ENCODE results near the gene CD96.

GRCh38 chr3:111617406-111617805 is 75.4 kb downstream of the CD96 start:
- TF ChIP-seq, protein P1, sequence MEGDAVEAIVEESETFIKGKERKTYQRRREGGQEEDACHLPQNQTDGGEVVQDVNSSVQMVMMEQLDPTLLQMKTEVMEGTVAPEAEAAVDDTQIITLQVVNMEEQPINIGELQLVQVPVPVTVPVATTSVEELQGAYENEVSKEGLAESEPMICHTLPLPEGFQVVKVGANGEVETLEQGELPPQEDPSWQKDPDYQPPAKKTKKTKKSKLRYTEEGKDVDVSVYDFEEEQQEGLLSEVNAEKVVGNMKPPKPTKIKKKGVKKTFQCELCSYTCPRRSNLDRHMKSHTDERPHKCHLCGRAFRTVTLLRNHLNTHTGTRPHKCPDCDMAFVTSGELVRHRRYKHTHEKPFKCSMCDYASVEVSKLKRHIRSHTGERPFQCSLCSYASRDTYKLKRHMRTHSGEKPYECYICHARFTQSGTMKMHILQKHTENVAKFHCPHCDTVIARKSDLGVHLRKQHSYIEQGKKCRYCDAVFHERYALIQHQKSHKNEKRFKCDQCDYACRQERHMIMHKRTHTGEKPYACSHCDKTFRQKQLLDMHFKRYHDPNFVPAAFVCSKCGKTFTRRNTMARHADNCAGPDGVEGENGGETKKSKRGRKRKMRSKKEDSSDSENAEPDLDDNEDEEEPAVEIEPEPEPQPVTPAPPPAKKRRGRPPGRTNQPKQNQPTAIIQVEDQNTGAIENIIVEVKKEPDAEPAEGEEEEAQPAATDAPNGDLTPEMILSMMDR (conservative IDR thresholded peaks at IDR 0.05; ENCODE audit: low read length) = no peak
- no peak for TF ChIP-seq EZH2phosphoT487 (IDR thresholded peaks at IDR 0.05; ENCODE audit: borderline replicate concordance, low read depth, low read length)

Measured in OCI-LY7 (cell line).